Measurements from ENCODE around the gene PCDHGA4. TPM values are rescaled to one million over a fixed set of nuclear protein-coding genes. Genes with fewer than 3 reads are reported as not detected.
"Not testable (repeated sequence)": the region's sequence is repeated elsewhere in the genome, so short reads cannot be mapped to it uniquely, and the experiment has no call there.

The PCDHGA4 gene
- 0.13 TPM for polyA plus RNA-seq (2012; ENCODE audit: low read depth, missing spikeins)

- FAIRE-seq (no peak), DNase-seq (ENCODE audit: insufficient read length, low spot score) (no peak)
- no peak for TF ChIP-seq POLR2AphosphoS5 (IDR thresholded peaks at IDR 0.05; ENCODE audit: low read depth, low read length)
- TF ChIP-seq SPI1 (IDR thresholded peaks at IDR 0.05; ENCODE audit: low read depth, low read length): no peak
- no peak for TF ChIP-seq POLR2A (IDR thresholded peaks at IDR 0.05; ENCODE audit: low read depth, low read length)
- TF ChIP-seq TAF1 (IDR thresholded peaks at IDR 0.05; ENCODE audit: low read depth, low read length): no peak
- TF ChIP-seq PAX5 (IDR thresholded peaks at IDR 0.05; ENCODE audit: insufficient read depth, low read length, severe bottlenecking): no peak
- TF ChIP-seq POU2F2 (IDR thresholded peaks at IDR 0.05; ENCODE audit: low read depth, low read length): no peak
Measured at GRCh38 chr5:141354900-141355469, at the start of gene PCDHGA4. TSS of gene PCDHGA4 (plus strand) at chr5:141355021. CDS start at chr5:141355108, 87 bp downstream.

DNA sequence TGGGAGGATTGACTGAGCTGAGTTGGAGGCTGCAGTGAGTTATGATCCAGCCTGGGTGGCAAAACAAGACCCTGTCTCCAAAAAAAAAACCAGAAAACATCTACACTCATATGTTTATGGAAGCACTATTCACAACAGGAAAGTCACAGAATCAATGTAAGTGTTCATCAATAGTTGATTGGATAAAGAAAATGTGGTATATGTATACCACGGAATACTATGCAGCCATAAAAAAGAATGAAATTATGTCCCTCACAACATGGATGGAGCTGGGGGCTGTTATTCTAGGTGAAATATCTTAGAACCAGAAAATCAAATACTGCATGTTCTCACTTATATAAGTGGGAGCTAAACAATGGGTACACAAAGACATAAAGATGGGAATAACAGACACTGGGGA is 48.2 kb upstream of the PCDHGA4 start:
- FAIRE-seq: no peak
- no peak for DNase-seq (ENCODE audit: insufficient read length, low spot score)
- no peak for TF ChIP-seq SPI1 (IDR thresholded peaks at IDR 0.05; ENCODE audit: low read depth, low read length)
- TF ChIP-seq TAF1 (IDR thresholded peaks at IDR 0.05; ENCODE audit: low read depth, low read length): no peak
- TF ChIP-seq POU2F2 (IDR thresholded peaks at IDR 0.05; ENCODE audit: low read depth, low read length): no peak
- TF ChIP-seq POLR2A (IDR thresholded peaks at IDR 0.05; ENCODE audit: low read depth, low read length): no peak
- TF ChIP-seq POLR2AphosphoS5 (IDR thresholded peaks at IDR 0.05; ENCODE audit: low read depth, low read length): no peak
- no peak for TF ChIP-seq PAX5 (IDR thresholded peaks at IDR 0.05; ENCODE audit: insufficient read depth, low read length, severe bottlenecking)

DNA sequence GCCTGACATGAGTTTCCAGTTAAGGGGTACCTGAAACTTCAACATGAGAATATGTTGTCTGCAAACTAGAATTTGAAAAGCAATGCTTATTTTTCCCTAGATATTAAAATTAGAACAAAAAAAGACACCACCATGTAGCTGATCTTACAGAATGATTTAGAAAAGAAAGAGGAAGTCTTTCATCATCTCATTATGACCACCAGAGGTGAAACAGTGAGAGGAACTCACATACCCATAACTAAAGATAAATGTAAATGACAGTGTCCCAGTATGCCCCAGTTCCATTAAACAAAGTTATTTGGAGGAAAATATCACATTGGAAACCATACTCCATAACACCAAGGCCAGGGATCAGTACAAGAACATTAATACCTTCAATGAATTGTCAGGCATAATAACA is 41.1 kb upstream of the PCDHGA4 start:
- DNase-seq (ENCODE audit: insufficient read length, low spot score): no peak
- TF ChIP-seq SPI1 (IDR thresholded peaks at IDR 0.05; ENCODE audit: low read depth, low read length) (peak; percentile 64), POU2F2 (IDR thresholded peaks at IDR 0.05; ENCODE audit: low read depth, low read length) (no peak)
- no peak for FAIRE-seq

GRCh38 chr5:141316963-141317362 is 37.9 kb upstream of the PCDHGA4 start:
- not testable (repeated sequence) for DNase-seq (ENCODE audit: insufficient read length, low spot score); FAIRE-seq

- no peak for FAIRE-seq
- TF ChIP-seq PAX5 (IDR thresholded peaks at IDR 0.05; ENCODE audit: insufficient read depth, low read length, severe bottlenecking): no peak
- TF ChIP-seq TAF1 (IDR thresholded peaks at IDR 0.05; ENCODE audit: low read depth, low read length): no peak
- TF ChIP-seq POU2F2 (IDR thresholded peaks at IDR 0.05; ENCODE audit: low read depth, low read length): no peak
- no peak for TF ChIP-seq POLR2AphosphoS5 (IDR thresholded peaks at IDR 0.05; ENCODE audit: low read depth, low read length)
- no peak for TF ChIP-seq SPI1 (IDR thresholded peaks at IDR 0.05; ENCODE audit: low read depth, low read length)
- no peak; the same call in 1 of the 2 replicates for TF ChIP-seq POLR2A (IDR thresholded peaks at IDR 0.05; ENCODE audit: low read depth, low read length)
- DNase-seq (ENCODE audit: insufficient read length, low spot score): no peak
Measured at GRCh38 chr5:141319202-141319601, 35.6 kb upstream of the PCDHGA4 start.

DNA sequence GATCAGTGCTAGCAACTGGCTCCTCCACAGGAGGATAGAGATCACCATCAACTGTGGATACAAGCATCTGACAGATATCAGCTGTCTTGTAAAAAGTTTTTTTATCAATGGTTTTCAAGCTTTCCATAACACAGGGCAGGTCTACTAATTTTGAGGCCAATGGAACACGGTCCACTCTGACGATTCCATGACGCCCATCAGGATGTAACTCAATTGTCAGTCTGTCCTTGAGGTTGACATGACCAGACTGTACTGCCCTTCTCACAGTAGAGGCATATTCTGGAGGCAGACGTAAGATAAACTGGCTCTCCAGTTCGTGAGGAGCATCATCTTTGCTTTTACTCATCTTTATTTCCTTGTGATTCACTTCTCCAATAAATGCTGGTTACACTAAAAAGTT is 35.1 kb upstream of the PCDHGA4 start:
- TF ChIP-seq SPI1 (IDR thresholded peaks at IDR 0.05; ENCODE audit: low read depth, low read length) (no peak), PAX5 (IDR thresholded peaks at IDR 0.05; ENCODE audit: insufficient read depth, low read length, severe bottlenecking) (no peak), POLR2A (IDR thresholded peaks at IDR 0.05; ENCODE audit: low read depth, low read length) (no peak), POLR2AphosphoS5 (IDR thresholded peaks at IDR 0.05; ENCODE audit: low read depth, low read length) (no peak), TAF1 (IDR thresholded peaks at IDR 0.05; ENCODE audit: low read depth, low read length) (no peak), POU2F2 (IDR thresholded peaks at IDR 0.05; ENCODE audit: low read depth, low read length) (no peak)
- FAIRE-seq: no peak
- DNase-seq (ENCODE audit: insufficient read length, low spot score): no peak

DNA sequence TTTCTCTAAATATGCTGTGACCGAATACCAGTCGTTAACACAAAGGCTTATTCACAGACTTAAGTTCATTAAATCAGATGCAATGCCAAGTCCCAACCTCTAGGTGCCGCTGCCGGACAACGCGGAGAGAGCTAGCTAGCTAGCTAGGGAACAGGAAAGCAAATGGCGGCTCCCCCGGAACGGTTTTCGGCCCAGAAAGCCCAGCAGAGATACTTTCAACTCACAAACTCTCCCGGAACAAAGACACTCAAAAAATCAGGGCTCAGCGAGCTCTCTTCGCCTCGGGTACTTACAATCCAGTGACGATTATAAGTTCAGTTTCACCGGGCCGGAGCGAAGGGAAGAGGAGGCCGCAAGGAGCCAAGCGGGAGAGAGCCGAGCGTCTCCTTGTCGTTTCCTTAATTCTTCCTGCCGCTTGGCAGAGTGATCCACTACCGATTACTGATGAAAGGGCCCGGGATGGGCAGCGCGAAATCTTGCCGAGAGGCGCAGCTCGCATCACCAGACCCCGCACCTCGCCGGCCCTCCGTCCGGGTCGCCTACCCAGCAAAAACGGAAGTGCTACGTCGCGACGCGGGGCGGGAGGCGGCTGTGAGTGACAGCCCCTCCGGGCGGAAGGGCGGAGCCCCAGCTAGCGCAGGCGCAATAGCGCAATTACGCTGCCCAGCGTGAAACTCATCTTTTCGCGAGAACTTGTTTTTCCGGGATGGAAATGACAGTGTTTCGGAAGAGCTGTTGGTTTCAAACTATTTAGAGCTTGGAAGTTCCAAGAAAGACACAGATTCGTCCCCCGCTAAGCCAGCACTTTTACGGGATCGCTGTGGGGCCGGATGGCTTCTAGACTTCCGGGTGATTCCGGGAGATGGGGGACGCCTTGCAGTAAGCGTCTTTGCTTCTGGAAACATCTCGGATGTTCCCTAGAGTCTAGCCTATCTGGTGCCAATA is 34.3 kb upstream of the PCDHGA4 start, which contains the start of gene TAF7:
TSS of gene TAF7 (minus strand) at position 560 of the 945 bp plus-strand sequence. CDS start 740 bp downstream, outside the sequence.
- FAIRE-seq (peak; percentile 98), DNase-seq (ENCODE audit: insufficient read length, low spot score) (peak; percentile 63)
- peak; percentile 90 for TF ChIP-seq TAF1 (IDR thresholded peaks at IDR 0.05; ENCODE audit: low read depth, low read length)
- TF ChIP-seq SPI1 (IDR thresholded peaks at IDR 0.05; ENCODE audit: low read depth, low read length): peak; percentile 96
- TF ChIP-seq POLR2A (IDR thresholded peaks at IDR 0.05; ENCODE audit: low read depth, low read length): peak; percentile 92
- TF ChIP-seq POU2F2 (IDR thresholded peaks at IDR 0.05; ENCODE audit: low read depth, low read length): peak; percentile 82
- no peak for TF ChIP-seq PAX5 (IDR thresholded peaks at IDR 0.05; ENCODE audit: insufficient read depth, low read length, severe bottlenecking)
- peak; percentile 97 for TF ChIP-seq POLR2AphosphoS5 (IDR thresholded peaks at IDR 0.05; ENCODE audit: low read depth, low read length)

GRCh38 chr5:141322261-141322660 is 32.6 kb upstream of the PCDHGA4 start:
- DNase-seq (ENCODE audit: insufficient read length, low spot score): no peak
- 0 out of 2 replicates have a peak, but pooled peaks have one; percentile 24 for TF ChIP-seq SPI1 (IDR thresholded peaks at IDR 0.05; ENCODE audit: low read depth, low read length)
- TF ChIP-seq POU2F2 (IDR thresholded peaks at IDR 0.05; ENCODE audit: low read depth, low read length): no peak
- TF ChIP-seq TAF1 (IDR thresholded peaks at IDR 0.05; ENCODE audit: low read depth, low read length): no peak
- FAIRE-seq: no peak

DNA sequence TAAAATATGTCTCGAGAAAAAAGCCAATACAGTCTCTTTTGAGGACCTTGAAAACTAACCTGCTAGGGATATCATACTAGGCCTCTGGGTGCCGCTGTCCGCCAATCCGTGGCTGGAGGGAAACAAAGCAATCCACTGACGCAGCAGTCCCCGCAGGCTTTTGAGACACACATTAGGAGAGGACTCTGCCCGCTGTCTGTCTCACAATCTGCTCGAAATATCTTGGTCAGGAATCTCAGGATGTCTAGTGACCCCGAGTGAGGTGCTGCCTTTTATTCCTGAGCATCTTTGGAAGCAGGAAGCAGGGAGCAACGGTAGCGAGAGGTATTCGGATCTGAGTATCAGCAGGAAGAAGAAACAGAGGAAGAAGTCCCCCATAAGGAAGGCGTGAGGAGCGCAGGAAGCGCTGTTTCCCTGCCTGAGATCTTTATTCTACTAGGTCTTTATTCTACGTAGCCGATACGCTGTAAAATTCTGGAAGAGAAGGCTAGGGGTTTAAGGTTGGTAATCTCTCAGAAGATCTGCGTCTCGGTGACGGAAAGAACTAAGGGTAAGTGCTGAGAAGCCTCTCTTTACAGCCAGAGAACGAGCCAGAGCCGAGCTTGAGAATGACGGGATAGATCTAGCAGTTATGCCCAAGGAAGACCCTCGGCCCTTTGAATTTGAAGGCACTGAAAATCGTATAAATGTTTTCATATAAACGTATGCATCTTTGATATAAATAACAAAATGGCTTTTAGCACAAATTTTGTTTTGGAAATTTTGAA is 28.6 kb upstream of the PCDHGA4 start:
- DNase-seq (ENCODE audit: insufficient read length, low spot score) (no peak), FAIRE-seq (peak; percentile 76)
- TF ChIP-seq POU2F2 (IDR thresholded peaks at IDR 0.05; ENCODE audit: low read depth, low read length) (no peak), SPI1 (IDR thresholded peaks at IDR 0.05; ENCODE audit: low read depth, low read length) (no peak), POLR2A (IDR thresholded peaks at IDR 0.05; ENCODE audit: low read depth, low read length) (no peak), TAF1 (IDR thresholded peaks at IDR 0.05; ENCODE audit: low read depth, low read length) (no peak), POLR2AphosphoS5 (IDR thresholded peaks at IDR 0.05; ENCODE audit: low read depth, low read length) (no peak), PAX5 (IDR thresholded peaks at IDR 0.05; ENCODE audit: insufficient read depth, low read length, severe bottlenecking) (no peak)

Measured in GM12891 (cell line).